DMS79 (cell line): ENCODE results near the gene KANSL1.

Experiments used
- DNase-seq: peaks from one replicate; lab custom pipeline; 2025; lab: John Stamatoyannopoulos, UW

Gene KANSL1

GRCh38 chr17:46072998-46073397 lies 120.2 kb downstream of the KANSL1 start:
- DNase-seq: no peak

DNA sequence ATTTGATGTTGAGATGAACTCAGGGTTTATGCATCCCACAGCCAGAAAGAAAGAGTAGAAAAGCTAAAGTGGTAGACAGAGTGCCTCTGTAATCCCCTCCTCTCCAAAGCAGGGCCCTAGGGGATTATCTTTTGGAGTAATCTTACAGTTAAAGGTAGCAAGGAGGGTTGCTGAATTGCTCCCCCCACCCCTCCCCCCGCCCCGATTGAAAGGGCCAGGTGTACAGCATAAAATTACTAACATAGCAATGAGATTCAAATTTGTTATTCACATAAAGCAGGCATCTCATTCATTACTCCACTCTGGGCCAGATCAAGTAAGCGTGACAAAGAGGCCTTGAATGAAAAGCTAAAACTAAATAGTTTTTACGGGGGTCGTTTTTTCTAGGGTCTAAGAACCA lies 121.4 kb downstream of the KANSL1 start:
- DNase-seq: peak; percentile 64

DNA sequence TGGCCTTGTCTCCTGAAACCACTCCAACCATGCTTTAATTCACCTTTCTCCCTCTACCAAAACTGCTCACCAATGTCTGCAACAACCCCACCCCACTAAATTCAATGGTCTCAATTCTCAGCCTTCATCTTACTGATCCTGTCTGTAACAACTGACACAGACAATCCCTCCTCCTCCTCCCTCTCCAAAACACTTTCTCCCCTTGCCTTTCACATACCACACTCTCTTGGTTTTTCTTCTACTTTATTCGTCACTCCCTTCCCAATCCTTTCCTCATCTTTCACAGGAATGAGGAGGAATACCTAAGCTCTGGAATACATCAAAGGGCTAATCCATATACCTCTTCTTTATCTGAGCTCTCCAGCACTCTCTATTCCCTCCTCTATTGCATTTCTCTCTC lies 128.8 kb downstream of the KANSL1 start:
- DNase-seq: no peak

- no peak for DNase-seq
These were observed 130.0 kb downstream of the KANSL1 start for GRCh38 chr17:46063241-46063640.

DNA sequence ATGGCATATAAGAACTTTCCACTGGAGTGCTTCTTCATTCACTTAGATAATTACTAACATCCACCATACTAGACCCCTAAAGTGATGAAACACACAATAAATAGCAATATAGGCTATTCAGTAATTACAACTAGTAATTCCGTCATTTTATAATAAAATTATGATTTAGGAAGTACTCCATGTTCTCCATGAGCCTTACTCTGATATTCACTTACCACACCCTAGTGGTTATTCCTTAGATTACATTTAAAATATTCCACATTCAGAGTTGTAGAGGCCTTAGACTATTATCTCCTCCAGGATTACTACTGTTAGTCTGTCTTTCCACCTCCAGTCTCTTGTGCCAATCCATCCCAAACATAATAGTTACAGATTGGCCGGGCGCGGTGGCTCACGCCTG lies 131.8 kb downstream of the KANSL1 start:
- no peak for DNase-seq

GRCh38 chr17:46060461-46060860 lies 132.8 kb downstream of the KANSL1 start:
- no peak for DNase-seq

GRCh38 chr17:46059486-46059885 lies 133.7 kb downstream of the KANSL1 start:
- DNase-seq: no peak

DNA sequence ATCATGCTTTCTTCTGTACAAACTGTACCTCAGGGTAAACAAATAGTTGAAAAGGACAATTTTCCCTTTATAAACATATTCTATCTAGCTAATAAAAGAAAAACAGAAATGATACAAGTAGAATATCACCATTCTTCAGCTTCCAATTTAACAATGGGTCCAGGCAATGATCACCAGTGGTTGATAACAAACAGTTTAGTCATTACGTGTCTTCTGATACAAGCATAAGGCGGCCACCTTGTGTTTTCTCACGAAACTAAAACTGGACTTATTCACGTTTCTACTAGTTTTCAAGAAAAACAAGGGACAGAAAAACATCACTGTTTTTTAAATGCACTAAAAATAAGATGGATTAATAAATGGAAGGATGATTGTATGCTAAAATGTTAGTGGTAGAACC lies 135.9 kb downstream of the KANSL1 start:
- DNase-seq: no peak

- DNase-seq: no peak
These were observed 136.4 kb downstream of the KANSL1 start for GRCh38 chr17:46056800-46057304.

- DNase-seq: no peak
These were observed 139.2 kb downstream of the KANSL1 start for GRCh38 chr17:46053911-46054534.

DNA sequence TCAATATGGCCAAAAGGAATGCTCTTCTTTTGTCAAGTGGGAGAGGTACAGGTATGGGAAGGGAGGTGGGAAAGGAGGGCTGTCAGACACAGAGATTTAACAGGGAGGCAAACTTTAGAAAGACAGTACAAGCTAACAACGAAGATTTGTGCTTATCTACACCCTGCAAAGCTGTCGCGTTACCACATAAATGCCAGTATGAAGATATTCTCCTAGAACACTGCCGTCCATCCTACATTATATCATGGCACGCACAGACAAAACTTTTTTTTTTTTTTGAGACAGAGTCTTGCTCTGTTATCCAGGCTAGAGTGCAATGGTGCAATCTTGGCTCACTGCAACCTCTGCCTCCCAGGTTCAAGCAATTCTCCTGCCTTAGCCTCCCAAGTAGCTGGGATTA lies 143.6 kb downstream of the KANSL1 start:
- no peak for DNase-seq

DNA sequence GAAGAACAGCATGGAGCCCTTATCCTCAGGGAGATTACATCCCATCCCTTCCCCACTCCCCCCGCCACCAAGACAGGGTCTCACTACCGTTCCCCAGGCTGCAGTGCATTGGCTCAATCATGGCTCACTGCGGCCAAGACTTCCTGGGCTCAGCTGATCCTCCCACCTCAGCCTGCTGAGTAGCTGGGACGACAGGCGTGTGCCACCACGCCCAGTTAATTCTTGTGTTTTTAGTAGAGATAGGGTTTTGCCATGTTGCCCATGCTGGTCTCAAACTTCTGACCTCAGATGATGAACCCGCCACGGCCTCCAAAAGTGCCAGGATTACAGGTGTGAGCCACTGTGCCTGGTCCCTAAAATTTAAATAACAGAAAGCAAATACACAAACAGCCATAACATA lies 145.4 kb downstream of the KANSL1 start:
- DNase-seq: no peak

- no peak for DNase-seq
These were observed 145.8 kb downstream of the KANSL1 start for GRCh38 chr17:46047398-46047797.

- DNase-seq: no peak
These were observed 146.3 kb downstream of the KANSL1 start for GRCh38 chr17:46046957-46047356.

- no peak for DNase-seq
These were observed 147.6 kb downstream of the KANSL1 start for GRCh38 chr17:46045639-46046038.

GRCh38 chr17:46044989-46045388 lies 148.2 kb downstream of the KANSL1 start:
- no peak for DNase-seq

- DNase-seq: peak; percentile 38
These were observed 148.8 kb downstream of the KANSL1 start for GRCh38 chr17:46044286-46044928.

DNA sequence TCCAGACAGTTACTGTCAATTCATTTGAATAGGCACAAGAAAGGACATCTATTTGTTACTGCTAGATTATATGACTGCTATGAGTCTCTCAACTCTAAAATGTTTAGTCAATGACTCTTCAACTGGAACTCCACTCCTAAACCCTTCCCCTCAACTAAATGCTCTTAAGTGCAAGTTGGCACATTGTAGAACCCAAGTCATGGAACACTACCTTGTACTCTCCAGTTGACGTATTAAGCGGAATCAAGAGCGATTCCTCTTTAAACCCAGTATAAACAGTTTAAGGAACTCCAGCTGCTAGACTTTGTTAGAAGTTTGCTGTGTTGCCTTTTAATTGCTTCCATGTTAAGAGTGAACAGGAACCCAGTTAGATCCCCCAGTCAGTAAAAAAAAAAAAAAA lies 149.6 kb downstream of the KANSL1 start:
- DNase-seq: peak; percentile 71

- no peak for DNase-seq
These were observed 150.3 kb downstream of the KANSL1 start for GRCh38 chr17:46042925-46043324.

- no peak for DNase-seq
These were observed 151.0 kb downstream of the KANSL1 start for GRCh38 chr17:46042246-46042645.

- peak; percentile 40 for DNase-seq
These were observed 153.5 kb downstream of the KANSL1 start for GRCh38 chr17:46039592-46040186.

DNA sequence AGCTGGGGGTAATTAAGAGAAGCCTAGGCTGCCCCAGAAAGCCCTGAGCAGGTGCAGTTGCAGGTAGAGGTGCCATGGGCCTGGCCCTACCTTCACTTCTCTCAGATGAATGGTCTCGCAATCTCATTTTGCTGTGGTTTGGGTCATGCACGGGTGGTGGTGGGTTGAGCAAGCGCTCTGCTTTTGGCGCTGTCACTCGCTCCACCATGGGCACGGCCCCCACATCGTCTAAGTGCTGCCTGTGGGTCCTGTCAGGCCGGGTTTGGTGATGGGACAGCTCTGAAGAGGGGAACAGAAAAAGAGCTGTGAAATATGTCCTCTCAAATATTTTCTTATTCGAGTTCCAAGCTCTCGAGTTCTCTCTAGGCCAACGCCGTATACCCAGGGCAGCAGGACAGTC lies 154.3 kb downstream of the KANSL1 start:
- no peak for DNase-seq

DNA sequence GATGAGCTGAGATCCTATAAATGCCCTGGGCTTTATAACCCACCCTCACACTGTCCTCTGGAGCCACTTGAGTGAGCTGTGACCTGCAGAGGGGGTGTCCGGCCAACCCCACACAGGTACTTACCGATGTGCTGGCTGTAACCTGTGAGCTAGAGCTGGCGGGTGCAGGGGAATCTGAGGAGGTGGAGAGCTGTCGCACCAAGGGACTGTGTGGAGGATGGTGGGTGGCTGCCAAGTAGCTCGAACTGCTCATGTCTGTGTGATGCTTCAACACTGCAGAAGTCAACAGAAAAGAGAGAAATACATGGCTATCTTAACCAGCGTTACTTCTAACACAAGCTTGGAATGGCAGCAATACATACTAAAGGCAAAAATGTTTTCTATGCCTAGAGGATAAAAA lies 154.8 kb downstream of the KANSL1 start:
- no peak for DNase-seq
